Central memory CD4-positive, alpha-beta T cell (primary cell): ENCODE data around the gene SOX13.
"Not testable (repeated sequence)": the region's sequence is repeated elsewhere in the genome, so short reads cannot be mapped to it uniquely, and the experiment has no call there.

ENCODE experiments used
- DNase-seq: peaks from one replicate; pipeline ENCODE4 v3.0.0; 2022

The SOX13 gene

GRCh38 chr1:204087893-204088528 lies 15.1 kb downstream of the SOX13 start:
- DNase-seq: no peak

GRCh38 chr1:204088596-204088995 lies 15.7 kb downstream of the SOX13 start:
- DNase-seq: no peak

- no peak for DNase-seq
Observed at GRCh38 chr1:204089044-204089751, 16.3 kb downstream of the SOX13 start.

- not testable (repeated sequence) for DNase-seq
Observed at GRCh38 chr1:204090132-204090531, 17.2 kb downstream of the SOX13 start.

GRCh38 chr1:204091066-204091465 lies 18.2 kb downstream of the SOX13 start:
- DNase-seq: no peak

GRCh38 chr1:204091787-204092312 lies 18.9 kb downstream of the SOX13 start:
- no peak for DNase-seq

GRCh38 chr1:204092632-204093420 lies 19.9 kb downstream of the SOX13 start:
- DNase-seq: no peak

- no peak for DNase-seq
Observed at GRCh38 chr1:204093421-204093717, 20.5 kb downstream of the SOX13 start.

GRCh38 chr1:204093781-204094180 lies 20.9 kb downstream of the SOX13 start:
- no peak for DNase-seq

- DNase-seq: no peak
Observed at GRCh38 chr1:204094313-204094729, 21.4 kb downstream of the SOX13 start.

- DNase-seq: no peak
Observed at GRCh38 chr1:204094856-204095634, 22.1 kb downstream of the SOX13 start.

- DNase-seq: no peak
Observed at GRCh38 chr1:204096931-204097330, 24.0 kb downstream of the SOX13 start.

- DNase-seq: no peak
Observed at GRCh38 chr1:204098683-204099082, 25.8 kb downstream of the SOX13 start.

GRCh38 chr1:204099754-204100153 lies 26.8 kb downstream of the SOX13 start:
- DNase-seq: not testable (repeated sequence)

GRCh38 chr1:204102029-204102611 lies 29.2 kb downstream of the SOX13 start:
- no peak for DNase-seq

GRCh38 chr1:204102739-204103430 lies 30.0 kb downstream of the SOX13 start:
- no peak for DNase-seq

- DNase-seq: no peak
Observed at GRCh38 chr1:204103431-204103741, 30.5 kb downstream of the SOX13 start.

GRCh38 chr1:204104331-204105130 lies 31.6 kb downstream of the SOX13 start:
- peak; percentile 7 for DNase-seq

- DNase-seq: no peak
Observed at GRCh38 chr1:204105131-204105515, 32.2 kb downstream of the SOX13 start.

GRCh38 chr1:204106825-204107224 lies 33.9 kb downstream of the SOX13 start:
- no peak for DNase-seq

GRCh38 chr1:204107892-204108291 lies 35.0 kb downstream of the SOX13 start:
- no peak for DNase-seq
